H9 (cell line): ENCODE results near the gene IMPDH2. TPM values are rescaled to one million over a fixed set of nuclear protein-coding genes. Genes with fewer than 3 reads are reported as not detected.

Experiments used
- DNase-seq: peaks from one replicate; pipeline ENCODE4 v3.0.0-alpha.2; 2017
- H2AFZ ChIP-seq: one replicate; pipeline ENCODE4 v1.6.1; 2013; ENCODE audit warnings: mild to moderate bottlenecking, low read length, control low read depth, moderate library complexity
- H2AK5ac ChIP-seq: 2 replicates; pipeline ENCODE4 v1.6.1; 2013; ENCODE audit warnings: low read length, control low read depth, mixed read lengths; ENCODE audit not compliant: insufficient read length
- H2BK120ac ChIP-seq: one replicate; pipeline ENCODE4 v1.6.1; 2013; ENCODE audit warnings: low read depth, mild to moderate bottlenecking, low read length, control low read depth, inconsistent platforms; ENCODE audit not compliant: poor library complexity, severe bottlenecking
- H2BK12ac ChIP-seq: 2 replicates; pipeline ENCODE4 v1.6.1; 2013; ENCODE audit warnings: low read length, control low read depth, mixed read lengths, low read depth; ENCODE audit not compliant: insufficient read length
- H2BK15ac ChIP-seq: 2 replicates; pipeline ENCODE4 v1.6.1; 2013; ENCODE audit warnings: low read depth, low read length, control low read depth
- H2BK20ac ChIP-seq: one replicate; pipeline ENCODE4 v1.6.1; 2013; ENCODE audit warnings: low read depth, mild to moderate bottlenecking, low read length, control low read depth, inconsistent platforms; ENCODE audit not compliant: poor library complexity, severe bottlenecking
- H2BK5ac ChIP-seq: 2 replicates; pipeline ENCODE4 v1.6.1; 2013; ENCODE audit warnings: low read length, control low read depth, mixed read lengths; ENCODE audit not compliant: insufficient read length
- H3K14ac ChIP-seq: 2 replicates; pipeline ENCODE4 v1.6.1; 2013; ENCODE audit warnings: low read length, control low read depth; ENCODE audit not compliant: insufficient read depth
- H3K18ac ChIP-seq: 2 replicates; pipeline ENCODE4 v1.6.1; 2013; ENCODE audit warnings: low read depth, mild to moderate bottlenecking, mixed read lengths, low read length, control low read depth; ENCODE audit not compliant: insufficient read length
- H3K23ac ChIP-seq: 2 replicates; pipeline ENCODE4 v1.6.1; 2013; ENCODE audit warnings: low read length, control low read depth, mixed read lengths, low read depth; ENCODE audit not compliant: insufficient read length
- H3K23me2 ChIP-seq: 2 replicates; pipeline ENCODE4 v1.6.1; 2013; ENCODE audit warnings: low read depth, mild to moderate bottlenecking, mixed read lengths, low read length, control low read depth; ENCODE audit not compliant: insufficient read length, poor library complexity, severe bottlenecking
- H3K27ac ChIP-seq: 2 replicates; pipeline ENCODE4 v1.5.1; 2013; ENCODE audit warnings: low read length, control low read depth, mixed read lengths, low read depth; ENCODE audit not compliant: insufficient read length
- H3K27me3 ChIP-seq: 2 replicates; pipeline ENCODE4 v1.6.1; 2013; ENCODE audit warnings: low read length, control low read depth, inconsistent platforms; ENCODE audit not compliant: insufficient read depth
- H3K4ac ChIP-seq: 2 replicates; pipeline ENCODE4 v1.6.1; 2013; ENCODE audit warnings: low read depth, mild to moderate bottlenecking, control low read depth, inconsistent platforms, low read length, moderate library complexity
- H3K4me1 ChIP-seq: 2 replicates; pipeline ENCODE4 v1.6.1; 2013; ENCODE audit warnings: low read length, control low read depth, inconsistent platforms; ENCODE audit not compliant: insufficient read depth
- H3K4me2 ChIP-seq: 2 replicates; pipeline ENCODE4 v1.6.1; 2013; ENCODE audit warnings: low read length, control low read depth, mixed read lengths; ENCODE audit not compliant: insufficient read length, insufficient read depth
- H3K56ac ChIP-seq: 2 replicates; pipeline ENCODE4 v1.6.1; 2013; ENCODE audit warnings: low read depth, mild to moderate bottlenecking, mixed read lengths, low read length, control low read depth; ENCODE audit not compliant: insufficient read length
- H3K79me1 ChIP-seq: 2 replicates; pipeline ENCODE4 v1.6.1; 2013; ENCODE audit warnings: low read depth, mild to moderate bottlenecking, moderate library complexity, low read length, control low read depth, inconsistent platforms; ENCODE audit not compliant: insufficient read depth, poor library complexity, severe bottlenecking
- H3K79me2 ChIP-seq: 2 replicates; pipeline ENCODE4 v1.6.1; 2013; ENCODE audit warnings: low read length, control low read depth, inconsistent platforms; ENCODE audit not compliant: insufficient read depth
- H3K9ac ChIP-seq: 2 replicates; pipeline ENCODE4 v1.6.1; 2013; ENCODE audit warnings: low read length, control low read depth, mixed read lengths; ENCODE audit not compliant: insufficient read length; ENCODE audit errors: extremely low read depth
- H3K9me3 ChIP-seq: one replicate; pipeline ENCODE4 v1.6.1; 2013; ENCODE audit warnings: low read depth, low read length, inconsistent platforms; ENCODE audit not compliant: control insufficient read depth
- H3T11ph ChIP-seq: one replicate; pipeline ENCODE4 v1.6.1; 2013; ENCODE audit warnings: mild to moderate bottlenecking, low read length, control low read depth, inconsistent platforms
- H4K20me1 ChIP-seq: one replicate; pipeline ENCODE4 v1.6.1; 2013; ENCODE audit not compliant: control insufficient read depth, insufficient read length, insufficient read depth
- H4K5ac ChIP-seq: 2 replicates; pipeline ENCODE4 v1.6.1; 2013; ENCODE audit warnings: low read depth, mild to moderate bottlenecking, mixed read lengths, low read length, control low read depth; ENCODE audit not compliant: insufficient read length
- H4K8ac ChIP-seq: replicated peaks from 2 replicates; pipeline ENCODE4 v1.6.1; 2013; ENCODE audit warnings: low read length, control low read depth, mixed read lengths, low read depth; ENCODE audit not compliant: insufficient read length
- H4K91ac ChIP-seq: 2 replicates; pipeline ENCODE4 v1.6.1; 2013; ENCODE audit warnings: low read depth, mild to moderate bottlenecking, moderate library complexity, mixed read lengths, low read length, control low read depth; ENCODE audit not compliant: insufficient read length
- H3K27ac Mint-ChIP-seq, 3 experiments: 2 replicates in 2 of 3; 3 replicates in 1 of 3; pipeline ENCODE4 v1.8.0; 2020 to 2021; ENCODE audit warnings: mixed read lengths in 3 of 3, mild to moderate bottlenecking in 1 of 3, moderate library complexity in 1 of 3
- H3K27me3 Mint-ChIP-seq: 2 replicates; pipeline ENCODE4 v1.8.0; 2021; ENCODE audit warnings: low read depth, mild to moderate bottlenecking, moderate library complexity, mixed read lengths
- H3K36me3 Mint-ChIP-seq, 3 experiments: 2 replicates in 2 of 3; 3 replicates in 1 of 3; pipeline ENCODE4 v1.8.0; 2020 to 2021; ENCODE audit warnings: low read depth in 3 of 3, mixed read lengths in 3 of 3; ENCODE audit not compliant: insufficient read depth in 1 of 3
- H3K4me1 Mint-ChIP-seq, 2 experiments: 2 replicates each; pipeline ENCODE4 v1.8.0; 2020; ENCODE audit warnings: mixed read lengths in 2 of 2
- H3K4me3 Mint-ChIP-seq, 2 experiments: 2 replicates in 1 of 2; 3 replicates in 1 of 2; pipeline ENCODE4 v1.8.0; 2020 to 2021; ENCODE audit warnings: mild to moderate bottlenecking in 2 of 2, mixed read lengths in 2 of 2, moderate library complexity in 1 of 2
- H3K9me3 Mint-ChIP-seq, 2 experiments: 2 replicates in 1 of 2; 3 replicates in 1 of 2; pipeline ENCODE4 v1.8.0; 2020; ENCODE audit warnings: mild to moderate bottlenecking in 2 of 2, mixed read lengths in 2 of 2, moderate library complexity in 1 of 2
- WGBS: extraction: QIAGEN DNeasy Blood & Tissue Kit; methylation state at CpG from one replicate; pipeline ENCODE4 v1.1.7; 2013; ENCODE audit warnings: missing lambda C conversion rate, low lambda C conversion rate, mixed read lengths; ENCODE audit not compliant: insufficient read length; ENCODE audit errors: extremely low coverage; 5-methylcytosine and 5-hydroxymethylcytosine counted together
- total RNA-seq: library from RNA; stranded (reverse); gene quantifications from 2 replicates; pipeline ENCODE4 v1.2.1, GENCODE V29; 2021
- TF ChIP-seq, protein P1 (sequence below): fragments of 200-600 bp; sonication (generic); conservative IDR thresholded peaks from 3 replicates; pipeline ENCODE4 v1.8.0; 2021; ENCODE audit warnings: antibody characterized with exemption, mild to moderate bottlenecking

The IMPDH2 gene
- total RNA-seq, 1 experiment from 2014 or later, result 408 TPM

DNA sequence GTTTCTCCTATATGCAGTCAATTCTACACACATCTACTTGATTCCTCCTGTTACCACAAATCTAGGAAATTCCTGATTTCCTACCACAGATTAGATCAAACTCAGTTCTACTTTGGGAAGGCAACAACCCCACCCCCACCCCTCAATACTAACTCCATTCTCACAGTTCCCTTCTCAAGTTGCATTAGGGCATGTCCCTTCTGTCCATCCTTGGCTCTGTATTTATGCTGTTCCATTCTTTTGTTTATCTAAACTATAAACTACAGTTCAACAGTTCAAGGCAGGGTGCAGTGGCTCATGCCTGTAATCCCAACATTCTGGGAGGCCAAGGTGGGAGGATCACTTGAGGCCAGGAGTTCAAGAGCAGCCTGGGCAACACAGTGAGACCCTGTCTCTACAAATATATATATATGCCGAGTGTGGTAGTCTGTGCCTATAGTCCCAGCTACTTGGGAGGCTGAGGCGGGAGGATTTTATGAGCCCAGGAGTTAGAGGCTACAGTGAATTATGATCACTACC is 25.2 kb upstream of the IMPDH2 start:
- Mint-ChIP-seq H3K9me3 (no peaks in the 10 kb centered on the region), H3K4me1 (no peaks in the 10 kb centered on the region), H3K27me3 (no peaks in the 10 kb centered on the region), H3K4me3 (no peak overlapping the region), H3K36me3 (peaks cover 40 to 76% (median 71%) of the 10 kb centered on the region in 3 experiments; a peak in 6 of 7 replicates), H3K27ac (no peak overlapping the region)
- Histone ChIP-seq H3K9ac (no peak overlapping the region), H3K14ac (no peak overlapping the region), H3K9me3 (no peaks in the 10 kb centered on the region), H3T11ph (no peak overlapping the region), H2AFZ (no peak overlapping the region), H3K79me2 (peaks cover 3% of the 10 kb centered on the region; the same call in 1 of the 2 replicates), H2BK20ac (no peak overlapping the region), H2AK5ac (no peak overlapping the region), H2BK12ac (no peak overlapping the region), H4K91ac (no peak overlapping the region), H4K20me1 (no peaks in the 10 kb centered on the region), H4K5ac (no peak overlapping the region), H3K4me2 (no peak overlapping the region), H3K23me2 (no peaks in the 10 kb centered on the region), H2BK120ac (no peak overlapping the region), H2BK5ac (no peak overlapping the region), H3K23ac (no peak overlapping the region), H3K18ac (no peak overlapping the region), H4K8ac (no peak overlapping the region), H3K4ac (no peak overlapping the region), H3K27me3 (no peaks in the 10 kb centered on the region), H3K4me1 (no peaks in the 10 kb centered on the region), H2BK15ac (no peak overlapping the region), H3K27ac (no peak overlapping the region), H3K79me1 (no peaks in the 10 kb centered on the region), H3K56ac (no peak overlapping the region)
- no CpG with 5 or more reads among the region's 2 CpGs for WGBS
- no peak for DNase-seq
- TF ChIP-seq, protein P1, sequence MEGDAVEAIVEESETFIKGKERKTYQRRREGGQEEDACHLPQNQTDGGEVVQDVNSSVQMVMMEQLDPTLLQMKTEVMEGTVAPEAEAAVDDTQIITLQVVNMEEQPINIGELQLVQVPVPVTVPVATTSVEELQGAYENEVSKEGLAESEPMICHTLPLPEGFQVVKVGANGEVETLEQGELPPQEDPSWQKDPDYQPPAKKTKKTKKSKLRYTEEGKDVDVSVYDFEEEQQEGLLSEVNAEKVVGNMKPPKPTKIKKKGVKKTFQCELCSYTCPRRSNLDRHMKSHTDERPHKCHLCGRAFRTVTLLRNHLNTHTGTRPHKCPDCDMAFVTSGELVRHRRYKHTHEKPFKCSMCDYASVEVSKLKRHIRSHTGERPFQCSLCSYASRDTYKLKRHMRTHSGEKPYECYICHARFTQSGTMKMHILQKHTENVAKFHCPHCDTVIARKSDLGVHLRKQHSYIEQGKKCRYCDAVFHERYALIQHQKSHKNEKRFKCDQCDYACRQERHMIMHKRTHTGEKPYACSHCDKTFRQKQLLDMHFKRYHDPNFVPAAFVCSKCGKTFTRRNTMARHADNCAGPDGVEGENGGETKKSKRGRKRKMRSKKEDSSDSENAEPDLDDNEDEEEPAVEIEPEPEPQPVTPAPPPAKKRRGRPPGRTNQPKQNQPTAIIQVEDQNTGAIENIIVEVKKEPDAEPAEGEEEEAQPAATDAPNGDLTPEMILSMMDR, result no peak
